OCI-LY3 (cell line): Measurements from ENCODE around the gene MAT2A.

Experiments used
- CTCF ChIP-seq: fragments of 200-600, 300-600 bp; sonication (generic); IDR thresholded peaks from 2 replicates; pipeline ENCODE4 v1.5.1; 2014; ENCODE audit warnings: antibody characterized with exemption, low read length, low read depth
- EZH2phosphoT487 ChIP-seq: fragments of 200-600 bp; shearing (Covaris generic); IDR thresholded peaks from 2 replicates; pipeline ENCODE4 v1.6.1; 2018; ENCODE audit warnings: antibody characterized with exemption, mixed run types, low read depth

DNA sequence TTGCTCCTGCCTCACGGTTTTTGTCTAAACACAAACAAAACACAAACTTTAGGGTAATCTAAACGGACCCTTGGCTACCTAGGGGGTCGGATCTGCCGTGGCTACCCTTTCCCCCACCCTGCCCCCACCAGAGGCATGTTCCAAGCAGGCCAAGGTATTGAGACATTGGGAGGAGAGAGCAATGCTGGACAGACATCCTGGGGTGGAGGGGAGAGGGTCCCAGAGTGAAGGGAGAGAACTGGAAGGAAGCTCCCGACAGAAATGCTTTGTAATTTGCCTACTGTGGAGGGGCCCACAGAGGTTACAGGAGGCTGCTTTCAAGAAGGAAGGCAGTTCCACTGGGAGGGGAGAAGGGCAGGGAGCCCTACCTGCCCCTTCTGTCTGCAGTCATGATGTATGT lies 13.9 kb upstream of the MAT2A start:
- TF ChIP-seq CTCF: no peak
- no peak for TF ChIP-seq EZH2phosphoT487
